ENCODE measurements around the gene SLC26A11. TPM values are rescaled to one million over a fixed set of nuclear protein-coding genes. Genes with fewer than 3 reads are reported as not detected.
"Not testable (repeated sequence)": the region's sequence is repeated elsewhere in the genome, so short reads cannot be mapped to it uniquely, and the experiment has no call there.

The SLC26A11 gene
- total RNA-seq, 1 donor from 2014 or later, result 51.6 TPM

DNA sequence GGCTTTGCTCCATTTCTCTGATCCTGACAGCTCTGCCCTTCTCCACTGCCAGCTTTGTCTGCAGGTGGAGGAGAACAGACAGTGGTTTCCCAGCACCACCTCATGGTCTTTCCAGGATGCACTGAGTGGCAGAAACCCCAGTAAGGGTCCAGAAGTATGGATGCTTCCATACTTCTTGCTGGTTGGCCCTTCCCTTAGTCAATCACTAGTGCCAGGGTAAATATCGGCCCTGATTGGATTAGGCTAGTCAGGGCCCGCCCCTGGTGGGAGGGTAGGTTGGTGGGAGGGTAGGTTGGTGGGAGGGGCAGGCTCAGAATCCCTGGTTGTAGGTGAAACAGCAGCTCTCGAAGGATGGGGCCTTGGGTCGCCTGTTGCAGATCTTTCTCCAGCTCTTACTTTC is 50.6 kb downstream of the SLC26A11 start:
- no peak overlapping the region for H3K4me3 ChIP-seq
- intact Hi-C loops (cut with DNase I), result no loop called here
- H3K9me3 ChIP-seq, result no peaks in the 10 kb centered on the region
- peaks cover 8% of the 10 kb centered on the region for H3K4me1 ChIP-seq
- ATAC-seq, result peak; percentile 68
- no peak for DNase-seq
- H3K36me3 ChIP-seq, result peaks cover 47% of the 10 kb centered on the region
- TF ChIP-seq, protein P1, sequence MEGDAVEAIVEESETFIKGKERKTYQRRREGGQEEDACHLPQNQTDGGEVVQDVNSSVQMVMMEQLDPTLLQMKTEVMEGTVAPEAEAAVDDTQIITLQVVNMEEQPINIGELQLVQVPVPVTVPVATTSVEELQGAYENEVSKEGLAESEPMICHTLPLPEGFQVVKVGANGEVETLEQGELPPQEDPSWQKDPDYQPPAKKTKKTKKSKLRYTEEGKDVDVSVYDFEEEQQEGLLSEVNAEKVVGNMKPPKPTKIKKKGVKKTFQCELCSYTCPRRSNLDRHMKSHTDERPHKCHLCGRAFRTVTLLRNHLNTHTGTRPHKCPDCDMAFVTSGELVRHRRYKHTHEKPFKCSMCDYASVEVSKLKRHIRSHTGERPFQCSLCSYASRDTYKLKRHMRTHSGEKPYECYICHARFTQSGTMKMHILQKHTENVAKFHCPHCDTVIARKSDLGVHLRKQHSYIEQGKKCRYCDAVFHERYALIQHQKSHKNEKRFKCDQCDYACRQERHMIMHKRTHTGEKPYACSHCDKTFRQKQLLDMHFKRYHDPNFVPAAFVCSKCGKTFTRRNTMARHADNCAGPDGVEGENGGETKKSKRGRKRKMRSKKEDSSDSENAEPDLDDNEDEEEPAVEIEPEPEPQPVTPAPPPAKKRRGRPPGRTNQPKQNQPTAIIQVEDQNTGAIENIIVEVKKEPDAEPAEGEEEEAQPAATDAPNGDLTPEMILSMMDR (IDR thresholded peaks at IDR 0.05), result no peak
- H3K27ac ChIP-seq, result no peak overlapping the region
- no peaks in the 10 kb centered on the region for H3K27me3 ChIP-seq

DNA sequence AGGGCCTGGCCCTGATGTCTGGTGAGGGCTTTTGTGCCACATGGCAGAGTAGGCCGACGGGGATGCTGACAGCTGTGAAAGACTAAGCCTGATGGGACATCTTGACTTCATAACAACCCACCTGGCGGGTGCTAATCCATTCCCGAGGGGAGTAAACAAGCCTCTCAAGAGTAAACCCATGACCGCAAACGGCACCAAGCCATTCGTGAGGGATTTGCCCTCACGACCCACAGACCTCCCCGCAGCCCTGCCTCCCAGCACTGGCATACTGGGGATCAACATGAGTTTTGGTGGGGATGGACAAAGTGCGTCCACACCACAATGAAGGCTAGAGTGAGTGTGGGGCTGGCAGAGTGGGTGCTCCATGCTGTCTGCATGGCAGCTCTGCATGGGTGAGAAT is 52.1 kb downstream of the SLC26A11 start:
- intact Hi-C loops (cut with DNase I), result no loop called here
- Histone ChIP-seq H3K36me3 (peaks cover 40% of the 10 kb centered on the region), H3K9me3 (no peaks in the 10 kb centered on the region), H3K4me1 (peaks cover 4% of the 10 kb centered on the region), H3K27me3 (no peaks in the 10 kb centered on the region), H3K4me3 (no peak overlapping the region), H3K27ac (no peak overlapping the region)
- ATAC-seq, result no peak
- TF ChIP-seq, protein P1 (IDR thresholded peaks at IDR 0.05), result no peak
- DNase-seq, result no peak

DNA sequence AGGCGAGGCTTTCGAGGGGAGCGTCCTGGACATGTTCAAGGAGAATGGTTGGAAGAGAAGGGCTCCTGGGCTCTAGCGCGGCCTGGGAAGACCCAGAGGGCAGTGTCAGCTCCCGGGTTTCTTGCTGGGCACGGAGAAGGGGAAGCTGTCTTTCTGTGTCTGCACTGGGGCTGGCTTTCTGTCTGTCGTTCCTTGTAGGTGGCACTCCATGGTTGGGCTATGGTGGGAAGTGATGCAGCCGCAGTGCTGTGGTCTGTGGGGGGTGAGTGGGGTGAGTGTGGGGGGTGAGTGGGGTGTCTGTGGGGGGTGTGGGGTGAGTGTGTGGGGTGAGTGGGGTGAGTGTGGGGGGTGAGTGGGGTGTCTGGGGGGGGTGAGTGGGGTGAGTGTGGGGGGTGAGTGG is 54.1 kb downstream of the SLC26A11 start:
- no peak for ATAC-seq
- intact Hi-C loops (cut with DNase I), result no loop called here
- TF ChIP-seq, protein P1 (IDR thresholded peaks at IDR 0.05), result no peak

DNA sequence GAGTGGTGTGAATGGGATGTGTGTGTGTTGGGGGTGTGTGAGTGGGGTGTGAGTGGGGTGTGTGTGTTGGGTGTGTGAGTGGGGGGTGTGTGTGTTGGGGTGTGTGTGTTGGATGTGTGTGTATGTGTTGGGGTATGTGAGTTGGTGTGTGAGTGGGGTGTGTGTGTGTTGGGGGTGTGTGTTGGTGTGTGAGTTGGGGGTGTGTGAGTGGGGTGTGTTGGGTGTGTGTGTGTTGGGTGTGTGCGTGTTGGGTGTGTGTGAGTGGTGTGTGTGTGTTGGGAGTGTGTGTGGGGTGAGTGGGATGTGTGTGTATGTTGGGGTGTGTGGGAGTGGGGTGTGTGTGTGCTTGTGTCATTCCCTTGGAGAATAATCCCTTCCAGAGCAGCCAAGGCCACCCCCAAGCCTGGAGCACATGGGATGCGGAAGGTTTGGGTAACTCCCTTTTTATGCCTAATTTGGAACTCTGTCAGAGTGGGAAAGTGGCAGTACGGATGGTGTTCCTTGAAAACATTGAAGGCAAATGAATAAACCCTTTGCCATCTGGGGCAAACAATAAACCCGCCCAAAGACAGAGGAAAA is 54.7 kb downstream of the SLC26A11 start:
- Histone ChIP-seq H3K27ac (no peak overlapping the region), H3K36me3 (peaks cover 36% of the 10 kb centered on the region)
- intact Hi-C loops (cut with DNase I), result no loop called here

More for the DNA sequence above, 54.1 kb downstream of the SLC26A11 start:
- Histone ChIP-seq H3K36me3 (peaks cover 39% of the 10 kb centered on the region), H3K4me1 (peaks cover 18% of the 10 kb centered on the region), H3K27me3 (no peaks in the 10 kb centered on the region), H3K9me3 (no peaks in the 10 kb centered on the region), H3K27ac (no peak overlapping the region), H3K4me3 (no peak overlapping the region)
- DNase-seq, result no peak

DNA sequence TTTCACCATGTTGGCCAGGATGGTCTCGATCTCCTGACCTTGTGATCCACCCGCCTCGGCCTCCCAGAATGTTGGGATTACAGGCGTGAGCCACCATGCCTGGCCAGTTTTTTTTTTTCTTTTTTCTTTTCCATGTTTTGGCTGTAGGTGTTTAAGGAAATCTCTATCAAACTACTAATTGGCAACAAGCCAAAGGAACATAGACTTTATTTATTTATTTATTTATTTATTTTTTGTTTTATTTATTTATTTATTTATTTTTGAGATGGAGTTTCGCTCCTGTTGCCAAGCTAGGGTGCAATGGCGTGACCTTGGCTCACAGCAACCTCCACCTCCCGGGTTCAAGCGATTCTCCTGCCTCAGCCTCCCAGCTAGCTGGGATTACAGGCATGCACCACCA is 55.6 kb downstream of the SLC26A11 start:
- DNase-seq; ATAC-seq; H3K27me3 ChIP-seq; H3K9me3 ChIP-seq; H3K27ac ChIP-seq; intact Hi-C loops (cut with DNase I); H3K4me3 ChIP-seq: not testable (repeated sequence)
- peaks cover 31% of the 10 kb centered on the region for H3K36me3 ChIP-seq
- peaks cover 30% of the 10 kb centered on the region for H3K4me1 ChIP-seq

More for the DNA sequence above, 54.7 kb downstream of the SLC26A11 start:
- ATAC-seq, result no peak
- H3K4me1 ChIP-seq, result peaks cover 23% of the 10 kb centered on the region
- no peaks in the 10 kb centered on the region for H3K9me3 ChIP-seq
- TF ChIP-seq, protein P1 (IDR thresholded peaks at IDR 0.05), result no peak
- no peak overlapping the region for H3K4me3 ChIP-seq
- H3K27me3 ChIP-seq, result no peaks in the 10 kb centered on the region
- no peak for DNase-seq

DNA sequence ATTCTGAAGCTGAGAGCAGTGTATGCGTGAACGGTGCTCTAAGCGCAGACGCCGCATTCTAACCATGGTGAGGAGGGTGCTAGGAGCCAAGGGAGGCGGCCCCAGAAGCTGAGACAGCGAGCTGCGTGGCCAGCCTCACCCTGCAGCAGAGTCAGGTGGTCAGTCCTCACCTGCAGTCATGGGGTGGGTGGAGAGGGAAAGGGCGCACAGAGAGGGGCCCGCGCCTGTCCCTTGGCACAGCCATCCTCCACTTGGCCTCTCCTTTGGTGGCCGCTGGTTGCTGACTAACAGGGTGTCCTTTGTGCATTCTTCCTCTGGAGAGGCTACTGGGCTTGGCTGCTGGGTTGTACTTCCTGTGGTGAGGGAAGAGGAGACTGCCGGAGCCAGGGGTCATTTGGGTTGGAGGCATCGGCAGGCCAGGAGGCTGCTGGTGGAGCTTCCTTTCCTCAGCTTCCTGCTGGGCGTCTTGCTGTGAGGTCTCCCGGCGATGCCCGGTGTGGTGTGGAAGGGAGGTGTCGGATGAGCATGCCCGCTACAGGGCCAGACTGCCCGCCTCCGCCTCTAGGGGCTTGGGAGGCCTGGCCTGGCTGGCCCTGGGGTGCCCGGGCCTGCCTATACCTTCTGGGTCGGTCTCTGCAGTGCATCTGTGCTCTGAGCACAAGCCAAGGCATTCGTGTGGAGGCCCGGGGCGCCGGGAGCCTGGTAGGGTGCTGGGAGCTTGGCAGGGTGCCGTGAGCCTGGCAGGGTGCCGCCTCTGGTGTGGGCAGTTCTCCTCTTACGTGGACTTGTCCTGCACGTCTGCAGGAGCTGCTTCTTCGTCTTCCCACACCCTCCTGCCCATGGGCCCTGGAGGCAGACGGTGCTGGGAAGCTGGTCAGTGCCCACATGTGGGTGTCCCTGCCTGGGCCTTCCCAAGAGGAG is 57.8 kb downstream of the SLC26A11 start:
- H3K9me3 ChIP-seq, result no peaks in the 10 kb centered on the region
- peaks cover 30% of the 10 kb centered on the region for H3K4me1 ChIP-seq
- H3K4me3 ChIP-seq, result no peak overlapping the region
- intact Hi-C loops (cut with DNase I), result no loop called here
- peak overlapping the region; percentile 11 for H3K27ac ChIP-seq
- TF ChIP-seq, protein P1 (IDR thresholded peaks at IDR 0.05), result no peak
- DNase-seq (no peak), ATAC-seq (peak; percentile 20)
- H3K27me3 ChIP-seq, result no peaks in the 10 kb centered on the region
- peaks cover 43% of the 10 kb centered on the region for H3K36me3 ChIP-seq
